KMS-11 (cell line): Measurements from ENCODE around the gene MZF1.

ENCODE experiments used
- H2AFZ ChIP-seq: fragments of 200-600 bp; sonication (generic); 2 replicates; pipeline ENCODE4 v1.6.1; 2016; ENCODE audit warnings: antibody characterized with exemption, mixed run types, low read depth
- H3K27ac ChIP-seq: fragments of 200-600 bp; sonication (generic); 2 replicates; pipeline ENCODE4 v1.6.1; 2016; ENCODE audit warnings: mild to moderate bottlenecking, mixed run types
- H3K27me3 ChIP-seq: fragments of 200-600 bp; sonication (generic); 2 replicates; pipeline ENCODE4 v1.6.1; 2017; ENCODE audit warnings: mild to moderate bottlenecking, low read depth, mixed run types, moderate library complexity; ENCODE audit not compliant: insufficient read depth
- H3K36me3 ChIP-seq: fragments of 200-600 bp; sonication (generic); 2 replicates; pipeline ENCODE4 v1.6.1; 2017; ENCODE audit warnings: mild to moderate bottlenecking, mixed run types; ENCODE audit not compliant: insufficient read depth
- H3K4me1 ChIP-seq: fragments of 200-600 bp; sonication (generic); 2 replicates; pipeline ENCODE4 v1.6.1; 2016; ENCODE audit warnings: mild to moderate bottlenecking, low read depth, mixed run types; ENCODE audit not compliant: poor library complexity, severe bottlenecking
- H3K4me2 ChIP-seq: fragments of 200-600 bp; sonication (generic); 2 replicates; pipeline ENCODE4 v1.7.0; 2016; ENCODE audit warnings: mild to moderate bottlenecking, mixed run types
- H3K4me3 ChIP-seq: fragments of 200-600 bp; sonication (generic); IDR thresholded peaks from 2 replicates; pipeline ENCODE4 v1.6.1; 2017; ENCODE audit warnings: low read depth, low read length, mixed read lengths; ENCODE audit not compliant: insufficient read depth
- H3K79me2 ChIP-seq: fragments of 200-600 bp; sonication (generic); 2 replicates; pipeline ENCODE4 v1.6.1; 2016; ENCODE audit warnings: low read depth, mixed run types; ENCODE audit not compliant: insufficient read depth
- H3K9ac ChIP-seq: fragments of 200-600 bp; sonication (generic); 2 replicates; pipeline ENCODE4 v1.6.1; 2016; ENCODE audit warnings: mild to moderate bottlenecking, mixed run types
- H4K20me1 ChIP-seq: fragments of 200-600 bp; sonication (generic); 2 replicates; pipeline ENCODE4 v1.6.1; 2016; ENCODE audit warnings: mild to moderate bottlenecking, mixed run types; ENCODE audit not compliant: insufficient read depth
- CTCF ChIP-seq: fragments of 200-600 bp; sonication (generic); conservative IDR thresholded peaks from 2 replicates; pipeline ENCODE4 v1.6.1; 2017; ENCODE audit warnings: low read depth, mild to moderate bottlenecking, antibody characterized with exemption, low read length, moderate library complexity, mixed read lengths

The MZF1 gene

GRCh38 chr19:58585442-58586132, 12.5 kb upstream of the MZF1 start:
- Histone ChIP-seq H3K36me3 (no peaks in the 10 kb centered on the region), H4K20me1 (no peaks in the 10 kb centered on the region), H3K4me3 (no peak overlapping the region), H3K27ac (no peak overlapping the region), H3K4me1 (no peaks in the 10 kb centered on the region), H2AFZ (no peak overlapping the region), H3K27me3 (no peaks in the 10 kb centered on the region), H3K4me2 (no peak overlapping the region), H3K9ac (no peak overlapping the region), H3K79me2 (no peaks in the 10 kb centered on the region; the same call in 1 of the 2 replicates)
- TF ChIP-seq CTCF, result no peak

- TF ChIP-seq CTCF, result no peak
- Histone ChIP-seq H4K20me1 (no peaks in the 10 kb centered on the region), H3K27ac (no peak overlapping the region), H3K4me2 (no peak overlapping the region), H3K4me1 (no peaks in the 10 kb centered on the region), H2AFZ (no peak overlapping the region), H3K9ac (no peak overlapping the region), H3K4me3 (no peak overlapping the region), H3K27me3 (no peaks in the 10 kb centered on the region), H3K36me3 (no peaks in the 10 kb centered on the region), H3K79me2 (no peaks in the 10 kb centered on the region; the same call in 1 of the 2 replicates)
These were observed 11.6 kb upstream of the MZF1 start for GRCh38 chr19:58584498-58585441.

- Histone ChIP-seq H3K27me3 (no peaks in the 10 kb centered on the region), H3K79me2 (peaks cover 5% of the 10 kb centered on the region; the same call in 1 of the 2 replicates), H3K36me3 (no peaks in the 10 kb centered on the region), H2AFZ (no peak overlapping the region), H3K4me1 (no peaks in the 10 kb centered on the region), H3K4me2 (no peak overlapping the region), H4K20me1 (no peaks in the 10 kb centered on the region), H3K27ac (no peak overlapping the region), H3K4me3 (no peak overlapping the region), H3K9ac (no peak overlapping the region)
- no peak for TF ChIP-seq CTCF
These were observed 9.8 kb upstream of the MZF1 start for GRCh38 chr19:58582985-58583384.

GRCh38 chr19:58581227-58582141, 8.3 kb upstream of the MZF1 start:
- no peak overlapping the region for H3K27ac ChIP-seq
- no peak overlapping the region for H3K9ac ChIP-seq
- no peaks in the 10 kb centered on the region for H3K36me3 ChIP-seq
- no peak overlapping the region for H2AFZ ChIP-seq
- H3K4me2 ChIP-seq, result no peak overlapping the region
- no peaks in the 10 kb centered on the region for H4K20me1 ChIP-seq
- H3K27me3 ChIP-seq, result no peaks in the 10 kb centered on the region
- H3K4me3 ChIP-seq, result no peak overlapping the region
- H3K4me1 ChIP-seq, result peaks cover 9% of the 10 kb centered on the region
- H3K79me2 ChIP-seq, result peaks cover 17% of the 10 kb centered on the region; the same call in 1 of the 2 replicates
- TF ChIP-seq CTCF, result no peak
